Activated gamma-delta T cell (primary cell): Measurements from ENCODE around the gene CCDC27.
"Not testable (repeated sequence)": the region's sequence is repeated elsewhere in the genome, so short reads cannot be mapped to it uniquely, and the experiment has no call there.

Experiments
- DNase-seq: peaks from one replicate; lab custom pipeline; 2025; lab: John Stamatoyannopoulos, UW

Gene CCDC27

DNA sequence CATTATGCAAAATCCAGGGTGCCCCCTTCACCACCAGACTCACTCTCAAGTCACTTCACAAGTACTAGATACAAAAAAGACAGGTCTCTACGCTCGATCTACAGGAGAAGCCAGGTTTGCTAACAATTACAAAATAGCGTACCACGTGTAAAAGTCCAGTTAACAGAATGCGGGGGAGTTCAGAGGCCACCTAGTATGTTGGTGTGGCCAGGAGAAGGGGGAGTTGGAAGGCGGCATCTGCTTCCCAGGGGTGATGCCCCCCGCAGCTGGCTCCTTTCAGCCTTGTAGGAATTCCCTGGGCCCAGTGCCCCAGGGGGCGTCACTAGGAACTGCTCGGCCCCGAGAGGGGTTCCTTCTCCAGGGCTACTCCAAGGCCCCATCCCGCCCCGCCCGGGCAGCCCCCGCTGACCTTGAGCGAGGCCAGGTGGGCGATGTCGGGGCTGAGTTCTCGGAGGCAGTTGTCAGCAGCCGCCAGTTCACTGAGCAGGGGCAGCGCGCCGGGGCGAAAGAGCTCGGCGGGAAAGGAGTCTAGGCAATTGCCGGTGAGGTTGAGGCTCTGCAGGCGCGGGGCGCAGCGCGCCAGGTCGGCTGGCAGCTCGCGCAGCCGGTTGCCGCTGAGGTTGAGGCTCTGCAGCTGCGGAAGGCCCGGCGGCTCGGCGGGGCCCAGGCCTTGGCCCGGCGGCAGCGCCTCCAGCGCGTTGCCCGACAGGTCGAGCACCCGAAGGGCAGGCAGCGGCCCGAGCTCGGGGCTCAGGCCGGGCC lies 43.4 kb downstream of the CCDC27 start:
- DNase-seq: no peak

DNA sequence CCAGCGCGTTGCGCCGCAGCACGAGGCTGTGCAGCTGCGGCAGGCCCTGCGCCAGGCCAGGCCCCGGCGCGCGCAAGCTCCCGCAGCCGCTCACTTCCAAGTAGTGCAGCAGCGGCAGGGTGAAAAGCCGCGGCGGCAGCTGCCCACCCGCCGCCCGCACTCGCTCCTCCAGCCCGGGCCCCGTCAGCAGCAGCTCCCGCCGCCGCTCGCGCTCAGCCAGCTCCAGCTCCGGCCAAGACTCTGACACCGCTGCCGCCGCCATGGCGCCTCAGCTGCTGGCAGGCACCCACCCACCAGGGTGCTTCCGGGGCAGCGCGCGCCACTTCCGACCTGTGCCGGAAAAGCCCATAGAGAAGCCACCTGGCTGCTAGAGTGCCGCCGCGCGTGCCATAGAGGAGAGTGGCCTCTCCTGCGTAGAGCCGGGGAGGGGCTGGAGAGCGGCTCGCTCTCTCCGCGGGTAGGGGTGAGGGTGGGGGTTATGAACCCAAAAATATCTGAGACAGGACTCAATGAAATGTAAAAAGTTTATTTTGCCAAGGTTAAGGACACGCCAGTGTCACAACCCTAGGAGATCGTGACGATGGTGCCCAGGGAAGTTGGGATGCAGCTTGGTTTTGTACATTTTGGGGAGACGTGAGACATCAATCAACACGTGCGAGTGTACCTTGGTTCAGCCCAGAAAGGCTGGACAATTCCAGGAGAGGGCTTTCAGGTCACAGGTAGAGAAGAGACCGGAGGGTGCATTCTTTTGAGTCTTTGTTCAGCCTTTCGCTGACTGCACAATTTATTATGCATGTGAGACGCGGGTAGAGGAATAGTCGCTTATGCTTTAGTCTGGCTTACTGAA lies 44.2 kb downstream of the CCDC27 start, which contains the start of gene LRRC47:
LRRC47 (minus strand) TSS at position 284 of the 847 bp plus-strand sequence; CDS start at position 262, 22 bp downstream.
- DNase-seq: peak; percentile 94

DNA sequence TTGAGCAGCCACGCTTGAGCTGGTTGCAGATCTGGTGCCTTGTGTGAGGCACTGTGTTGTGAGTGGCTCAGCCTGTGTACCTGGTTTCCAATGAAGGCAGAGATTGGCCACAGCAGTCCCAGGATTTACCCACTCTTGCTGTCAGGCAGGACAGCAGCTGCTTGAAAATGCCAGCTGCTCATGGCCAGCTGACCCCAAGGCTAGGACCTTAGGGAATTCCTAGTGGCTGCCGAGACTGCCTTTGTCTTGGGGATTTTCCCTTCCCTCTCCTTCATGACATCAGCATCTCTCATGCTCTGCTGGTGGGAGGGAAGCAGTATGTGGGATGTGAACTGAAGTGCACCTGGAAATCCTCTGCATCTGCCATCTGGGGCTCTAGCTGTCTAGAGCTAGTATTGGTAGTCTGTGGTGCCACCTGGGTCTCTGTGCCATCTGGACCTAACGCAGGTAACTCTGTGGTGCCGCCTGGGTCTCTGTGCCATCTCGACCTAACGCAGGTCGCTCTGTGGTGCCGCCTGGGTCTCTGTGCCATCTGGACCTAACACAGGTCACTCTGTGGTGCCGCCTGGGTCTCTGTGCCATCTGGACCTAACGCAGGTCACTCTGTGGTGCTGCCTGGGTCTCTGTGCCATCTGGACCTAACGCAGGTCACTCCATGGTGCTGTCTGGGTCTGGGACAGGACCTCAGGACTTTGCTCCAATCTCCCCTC lies 47.9 kb downstream of the CCDC27 start:
- no peak for DNase-seq

DNA sequence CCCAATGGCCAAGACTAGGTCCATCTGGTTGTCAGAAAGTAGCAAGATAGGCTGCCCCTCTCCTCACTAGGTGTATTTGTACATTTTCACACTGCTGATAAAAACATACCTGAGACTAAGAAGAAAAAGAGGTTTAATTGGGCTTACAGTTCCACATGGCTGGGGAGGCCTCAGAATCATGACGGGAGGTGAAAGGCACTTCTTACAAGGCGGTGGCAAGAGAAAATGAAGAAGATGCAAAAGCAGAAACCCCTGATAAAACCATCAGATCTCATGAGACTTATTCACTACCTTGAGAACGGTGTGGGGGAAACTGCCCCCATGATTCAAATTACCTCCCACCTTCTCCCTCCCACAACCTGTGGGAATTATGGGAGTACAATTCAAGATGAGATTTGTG lies 48.5 kb downstream of the CCDC27 start:
- not testable (repeated sequence) for DNase-seq

GRCh38 chr1:3803905-3804626 lies 51.8 kb downstream of the CCDC27 start:
- no peak for DNase-seq

- DNase-seq: not testable (repeated sequence)
Measured at GRCh38 chr1:3804627-3804944, 52.3 kb downstream of the CCDC27 start.

DNA sequence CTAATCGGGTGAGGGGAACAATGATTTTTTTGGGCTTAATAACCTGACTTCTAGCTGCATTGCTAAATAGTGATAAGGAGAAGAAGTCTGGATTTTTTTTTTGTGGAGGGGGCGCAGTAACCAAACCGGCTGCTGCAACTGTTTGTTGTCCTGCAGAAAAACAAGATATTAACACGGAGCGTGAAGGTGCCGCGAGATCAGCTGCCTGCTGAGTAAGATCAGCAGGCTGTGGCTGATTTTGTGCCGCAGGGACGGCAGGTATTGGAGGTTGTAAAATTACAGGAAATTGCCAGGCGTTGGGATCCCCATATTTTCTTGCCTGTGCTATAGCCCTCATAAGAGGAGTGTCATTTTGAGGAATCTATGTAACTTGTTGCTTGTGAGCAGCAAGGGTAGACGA lies 52.8 kb downstream of the CCDC27 start:
- DNase-seq: no peak

DNA sequence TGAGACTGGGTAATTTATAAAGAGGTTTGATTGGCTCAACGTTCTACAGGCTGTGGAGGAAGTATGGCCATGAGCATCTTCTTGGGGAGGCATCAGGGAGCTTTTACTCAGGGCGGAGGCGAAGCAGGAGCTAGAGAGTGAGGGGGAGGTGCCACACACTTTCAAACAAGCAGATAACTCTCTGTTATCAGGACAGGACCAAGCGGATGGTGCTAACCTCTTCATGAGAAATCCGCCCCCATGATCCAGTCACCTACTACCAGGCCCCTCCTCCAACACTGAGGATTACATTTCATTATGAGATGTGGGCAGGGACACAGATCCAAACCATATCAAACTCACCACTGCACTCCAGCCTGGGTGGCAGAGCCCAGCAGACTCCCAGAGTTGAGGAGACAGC lies 55.5 kb downstream of the CCDC27 start:
- no peak for DNase-seq

- no peak for DNase-seq
Measured at GRCh38 chr1:3809680-3810079, 57.4 kb downstream of the CCDC27 start.

DNA sequence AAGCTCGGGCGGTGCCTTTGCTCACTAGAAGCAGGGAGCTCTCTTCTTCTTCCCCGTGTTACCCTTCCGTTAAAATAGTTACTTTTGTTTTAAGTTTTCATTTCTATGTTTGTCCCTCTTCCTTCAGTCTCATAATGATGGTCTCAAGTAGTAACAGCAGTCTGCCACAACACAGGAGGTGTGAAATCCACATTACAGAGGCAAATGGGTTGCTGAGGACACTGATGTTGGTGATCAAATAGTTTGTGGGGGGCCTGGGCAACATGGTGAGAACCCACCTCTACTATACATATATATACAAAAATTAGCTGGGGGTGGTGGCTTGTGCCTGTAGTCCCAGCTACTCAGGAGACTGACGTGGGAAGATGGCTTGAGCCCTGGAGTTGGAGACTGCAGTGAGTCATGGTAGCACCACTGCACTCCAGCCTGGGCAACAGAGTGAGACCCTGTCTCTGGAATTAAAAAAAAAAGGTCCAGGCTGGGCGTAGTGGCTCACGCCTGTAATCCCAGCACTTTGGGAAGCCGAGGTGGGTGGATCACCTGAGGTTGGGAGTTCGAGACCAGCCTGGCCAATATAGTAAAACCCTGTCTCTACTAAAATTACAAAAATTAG lies 58.0 kb downstream of the CCDC27 start:
- not testable (repeated sequence) for DNase-seq

GRCh38 chr1:3811595-3811911 lies 59.3 kb downstream of the CCDC27 start:
- DNase-seq: no peak

DNA sequence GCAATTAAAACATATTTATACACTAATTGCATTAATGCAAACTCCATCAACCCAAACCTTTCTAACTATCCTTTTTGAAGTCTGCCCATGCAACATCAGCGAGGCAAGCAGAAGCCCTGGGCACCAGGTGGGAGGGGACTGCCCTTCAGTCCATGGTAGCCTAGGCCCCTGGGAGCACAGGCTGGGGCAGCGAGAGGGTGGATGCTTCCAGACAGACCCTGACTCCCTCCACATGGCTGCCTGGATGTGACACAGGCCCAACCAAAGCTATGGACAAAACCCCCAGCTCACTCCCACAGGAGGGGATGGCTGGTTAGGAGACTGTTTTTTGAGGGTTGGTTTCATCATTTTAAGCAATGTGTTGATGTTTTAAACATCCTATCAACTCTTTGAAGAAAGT lies 61.8 kb downstream of the CCDC27 start:
- DNase-seq: no peak

DNA sequence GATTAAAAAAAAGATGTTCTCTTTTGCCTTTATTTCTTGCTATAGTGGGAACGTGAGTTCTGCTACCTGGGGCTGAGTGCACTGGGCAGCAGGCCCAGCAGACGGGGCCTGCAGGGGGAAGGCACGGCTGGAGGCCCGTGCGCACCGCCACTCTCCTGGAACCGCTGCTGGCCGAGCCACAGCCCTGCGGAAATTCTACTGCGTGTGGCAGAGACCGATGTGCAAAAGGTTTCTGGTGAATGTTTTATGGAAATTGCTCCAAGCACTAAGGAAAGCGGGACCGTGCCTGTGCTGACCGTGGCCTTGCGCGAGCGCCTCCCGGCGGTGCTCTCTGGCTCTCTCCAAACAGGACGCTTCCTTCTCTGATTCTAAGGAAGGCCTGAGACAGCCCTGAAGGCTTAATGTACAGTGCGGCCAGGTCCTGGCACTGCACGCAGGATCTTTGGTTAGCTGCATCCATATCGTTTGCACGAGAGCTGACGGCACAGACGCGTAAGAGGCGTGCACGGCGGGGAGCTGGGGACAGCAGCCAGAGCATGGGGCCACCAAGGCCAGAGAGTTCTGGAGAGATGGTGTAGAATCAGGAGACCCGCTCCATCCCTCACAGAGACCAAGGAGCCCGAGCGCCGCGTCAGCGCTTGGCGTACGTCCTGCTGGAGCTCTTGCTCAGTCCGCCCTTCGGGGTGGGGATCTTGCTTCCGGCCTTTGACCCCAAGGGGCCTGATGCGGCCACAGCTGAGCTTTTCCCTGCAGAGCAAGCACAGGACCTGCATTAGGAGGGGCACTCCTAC lies 62.7 kb downstream of the CCDC27 start:
- no peak for DNase-seq

DNA sequence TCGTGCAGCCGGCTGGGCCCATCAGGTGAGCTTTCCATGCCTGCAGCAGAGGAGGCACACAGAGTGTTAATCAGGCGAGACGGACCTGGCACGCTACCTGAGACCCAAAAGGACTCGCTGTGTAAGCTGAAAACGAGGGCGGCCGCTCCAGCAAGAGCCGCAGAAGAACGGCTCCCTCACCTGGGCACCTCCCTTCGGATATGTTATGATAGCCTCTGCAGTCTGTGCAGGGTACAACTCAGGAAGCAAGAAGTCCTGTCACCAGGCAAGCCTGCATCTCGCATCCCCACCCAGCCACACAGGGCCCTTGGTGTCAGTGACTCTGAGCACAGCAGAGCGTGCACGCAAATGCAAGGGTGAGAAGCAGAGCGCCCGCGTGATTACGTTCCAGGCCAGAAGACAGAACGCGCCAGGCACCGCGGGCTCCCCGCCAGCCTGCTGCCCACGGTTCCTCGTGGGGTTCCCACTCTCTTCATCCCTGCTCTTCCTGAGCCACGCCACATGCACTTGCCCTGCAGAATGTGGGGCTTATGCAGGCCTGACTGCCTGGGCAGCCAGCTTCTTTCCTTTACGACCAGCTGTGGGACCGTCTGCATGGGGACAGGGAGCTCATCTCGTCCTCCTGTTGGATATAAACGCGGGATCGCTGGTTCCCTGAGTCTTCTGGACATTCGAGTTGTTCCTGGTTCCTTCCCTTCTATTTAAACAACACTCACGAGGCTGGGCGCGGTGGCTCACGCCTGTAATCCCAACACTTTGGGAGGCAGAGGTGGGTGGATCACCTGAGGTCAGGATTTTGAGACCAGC lies 64.3 kb downstream of the CCDC27 start:
- no peak for DNase-seq

DNA sequence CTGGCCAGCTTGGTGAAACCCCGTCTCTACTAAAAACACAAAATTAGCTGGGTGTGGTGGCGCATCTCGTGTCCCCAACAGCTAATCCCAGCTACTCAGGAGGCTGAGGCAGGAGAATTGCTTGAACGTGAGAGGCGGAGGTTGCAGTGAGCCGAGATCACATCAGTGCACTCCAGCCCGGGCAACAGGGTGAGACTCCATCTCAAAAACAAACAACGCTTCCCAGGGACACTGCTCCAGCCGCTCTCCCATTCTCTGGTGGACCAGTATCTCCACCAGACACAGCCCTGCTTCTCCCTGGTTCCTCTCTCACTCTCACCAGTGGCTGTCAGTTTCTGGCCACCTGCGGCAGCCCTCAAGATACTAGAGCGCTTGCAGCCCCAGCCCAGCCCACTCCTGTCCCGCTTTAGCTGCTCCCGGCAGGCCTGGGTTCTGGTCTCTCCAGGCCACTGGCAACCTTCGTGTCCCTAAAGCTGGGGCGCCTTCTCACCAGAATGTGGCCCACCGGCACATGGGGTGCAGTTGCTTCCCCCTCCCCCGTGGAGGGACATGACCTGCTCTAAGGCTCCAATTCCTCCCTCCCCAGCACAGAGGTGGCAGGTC lies 65.0 kb downstream of the CCDC27 start:
- no peak for DNase-seq

DNA sequence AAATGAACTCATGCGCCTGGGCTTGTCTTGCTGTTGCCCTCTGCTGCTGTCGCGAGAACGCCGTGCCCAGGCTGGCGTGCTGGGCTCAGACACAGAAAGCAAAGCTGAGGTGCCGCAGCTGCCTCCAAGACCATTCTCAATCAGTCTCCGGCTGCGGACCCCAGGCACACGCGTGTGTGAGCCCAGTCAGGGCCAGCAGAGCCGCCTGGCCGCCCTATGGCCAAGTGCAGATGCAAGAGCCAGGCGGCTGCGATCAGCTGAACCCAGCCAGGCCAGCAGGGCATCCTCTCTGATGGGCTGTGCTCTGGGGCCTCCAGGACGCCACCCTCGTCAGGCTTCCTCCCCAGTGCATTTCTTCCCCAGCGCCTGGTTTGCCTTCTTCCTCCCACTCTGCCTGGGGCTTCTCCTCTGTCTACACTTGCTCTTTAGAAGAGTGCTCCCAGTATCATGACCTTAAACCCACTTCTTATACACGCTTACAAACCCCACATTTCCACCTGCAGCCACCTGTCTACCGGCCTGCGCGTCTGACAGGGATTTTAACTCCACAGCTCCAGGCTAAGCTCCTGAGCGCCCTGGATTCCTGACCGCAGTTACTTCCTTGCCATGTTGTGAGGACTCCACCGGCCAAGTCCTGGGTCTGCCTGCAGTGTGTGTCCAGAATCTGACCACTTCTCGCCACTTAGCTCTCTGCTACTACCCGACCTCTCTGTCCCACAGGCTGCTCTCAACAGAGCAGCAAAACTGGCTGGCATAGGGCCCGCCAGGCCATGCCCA lies 65.8 kb downstream of the CCDC27 start:
- no peak for DNase-seq

DNA sequence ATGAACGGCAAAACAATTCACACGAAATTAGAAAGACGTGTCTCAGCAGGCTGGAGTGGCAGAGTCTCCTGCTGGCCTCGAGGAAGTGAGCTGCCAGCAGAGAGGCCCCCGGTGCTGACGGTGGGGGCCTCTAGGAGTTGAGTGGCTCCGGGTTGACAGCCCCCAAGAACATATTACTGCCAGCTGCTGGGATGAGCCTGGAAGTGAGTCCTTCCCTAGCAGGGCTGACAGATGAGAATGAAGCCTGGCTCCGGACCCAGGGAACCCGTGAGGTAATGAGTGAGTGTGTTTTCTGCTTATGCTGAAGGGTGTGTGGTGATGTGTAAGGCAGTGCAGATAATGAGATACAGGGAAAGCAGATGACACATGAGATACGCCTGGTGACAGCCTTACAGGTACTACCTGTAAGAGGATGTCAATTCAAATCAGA lies 67.5 kb downstream of the CCDC27 start:
- DNase-seq: no peak

GRCh38 chr1:3820316-3820715 lies 68.1 kb downstream of the CCDC27 start:
- DNase-seq: no peak

DNA sequence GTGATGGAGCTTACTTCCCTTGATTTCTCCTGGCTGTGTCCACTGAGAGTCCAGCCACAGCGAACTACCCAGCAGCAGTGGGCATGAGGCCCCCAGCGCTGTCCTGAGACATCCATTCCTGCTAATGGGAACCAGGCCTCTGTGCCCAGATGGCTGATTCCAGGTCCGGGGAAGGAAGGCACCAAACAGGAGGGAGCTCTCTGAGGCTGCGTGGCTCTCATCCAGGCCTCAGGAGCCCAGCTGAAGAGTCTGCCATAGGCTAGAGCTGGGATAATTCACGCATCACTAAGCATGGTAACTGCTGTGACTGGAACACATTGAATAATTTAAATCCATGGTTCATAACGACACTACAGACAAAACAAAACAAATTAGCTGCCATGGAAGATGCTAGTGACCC lies 68.8 kb downstream of the CCDC27 start:
- DNase-seq: no peak
